Breast epithelium (tissue), 4 donors: Measurements from ENCODE around the gene KCTD1. TPM values are rescaled to one million over a fixed set of nuclear protein-coding genes. Genes with fewer than 3 reads are reported as not detected.

Experiments
- DNase-seq, 2 donors: peaks; one replicate each; pipeline ENCODE4 v3.0.0-alpha.2; 2019; ENCODE audit warnings: low spot score in 2 of 2
- H3K27ac ChIP-seq, 2 donors: fragments of 200-600 bp; sonication (generic) in 1 of 2; one replicate each; pipeline ENCODE4 v1.5.1; 2016 to 2019; ENCODE audit warnings: mild to moderate bottlenecking in 1 of 2
- H3K27me3 ChIP-seq, 2 donors: fragments of 200-600 bp; sonication (generic) in 1 of 2; one replicate each; pipeline versions ENCODE4 v1.5.1 to v1.6.0; 2017 to 2019; ENCODE audit warnings: control low read depth in 1 of 2, mild to moderate bottlenecking in 1 of 2
- H3K36me3 ChIP-seq: fragments of 200-600 bp; one replicate; pipeline ENCODE4 v1.5.1; 2019
- H3K4me1 ChIP-seq, 2 donors: fragments of 200-600 bp; sonication (generic); one replicate each; pipeline ENCODE4 v1.5.1; 2016 to 2019; ENCODE audit warnings: control low read depth in 1 of 2
- H3K4me3 ChIP-seq, 3 donors: fragments of 200-600 bp; sonication (generic); 1 replicate in 2 of 3; 2 replicates in 1 of 3; pipeline ENCODE4 v1.5.1; 2016 to 2019; ENCODE audit warnings: mild to moderate bottlenecking in 3 of 3, moderate library complexity in 2 of 3
- H3K9me3 ChIP-seq, 2 donors: fragments of 200-600 bp; sonication (generic) in 1 of 2; one replicate each; pipeline ENCODE4 v1.5.1; 2016 to 2019; ENCODE audit warnings: control low read depth in 1 of 2
- POLR2A ChIP-seq: fragments of 450-650 bp; IDR thresholded peaks from one replicate; pipeline ENCODE4 v1.6.1; 2016; ENCODE audit warnings: antibody characterized with exemption, mild to moderate bottlenecking, moderate library complexity
- POLR2AphosphoS5 ChIP-seq, 3 donors: sonication (generic); formaldehyde crosslinking; IDR thresholded peaks; one replicate each; pipeline ENCODE4 v1.6.1; 2017; ENCODE audit warnings: antibody characterized with exemption in 3 of 3
- intact Hi-C: fragments of 100-400 bp; cut with DNase I; formaldehyde crosslinking; loops from one replicate; pipeline ENCODE4 v1.15.1; 2023; ENCODE audit warnings: low total_unique reads
- total RNA-seq, 3 donors: library from RNA; depleted of rRNA; stranded (reverse); fragments of >200 nt; gene quantifications; one replicate each; pipeline ENCODE4 v1.1.0, GENCODE V29; 2016
- TF ChIP-seq, protein P1 (sequence below), 3 donors: fragments of 450-650 bp; IDR thresholded peaks; one replicate each; pipeline ENCODE4 v1.5.1; 2016 to 2017; ENCODE audit warnings: antibody characterized with exemption in 3 of 3, mild to moderate bottlenecking in 3 of 3, moderate library complexity in 3 of 3

KCTD1 gene
- total RNA-seq, 3 donors from 2014 or later, result 5.6 to 47.3 (median 41.6) TPM

DNA sequence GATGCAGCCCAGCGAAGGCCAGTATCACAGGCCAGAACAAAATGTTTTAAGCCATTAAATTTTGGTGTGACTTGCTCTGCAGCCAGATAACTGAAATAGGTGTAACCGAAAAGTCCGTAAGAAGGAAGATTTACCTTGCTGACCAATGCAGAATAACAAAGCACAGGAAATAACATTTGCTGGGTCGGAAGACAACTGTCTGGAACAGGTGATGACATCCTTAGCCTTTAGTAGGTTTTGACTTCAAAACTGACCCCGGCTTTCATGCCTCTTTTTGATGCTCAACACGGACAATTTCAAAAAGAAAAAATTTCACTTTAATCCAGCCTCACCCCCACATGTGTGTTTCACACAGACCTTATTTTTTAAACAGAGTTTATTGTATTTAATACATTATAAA is 93.7 kb downstream of the KCTD1 start:
- TF ChIP-seq POLR2AphosphoS5 (IDR thresholded peaks at IDR 0.05), result no peak
- TF ChIP-seq, protein P1, sequence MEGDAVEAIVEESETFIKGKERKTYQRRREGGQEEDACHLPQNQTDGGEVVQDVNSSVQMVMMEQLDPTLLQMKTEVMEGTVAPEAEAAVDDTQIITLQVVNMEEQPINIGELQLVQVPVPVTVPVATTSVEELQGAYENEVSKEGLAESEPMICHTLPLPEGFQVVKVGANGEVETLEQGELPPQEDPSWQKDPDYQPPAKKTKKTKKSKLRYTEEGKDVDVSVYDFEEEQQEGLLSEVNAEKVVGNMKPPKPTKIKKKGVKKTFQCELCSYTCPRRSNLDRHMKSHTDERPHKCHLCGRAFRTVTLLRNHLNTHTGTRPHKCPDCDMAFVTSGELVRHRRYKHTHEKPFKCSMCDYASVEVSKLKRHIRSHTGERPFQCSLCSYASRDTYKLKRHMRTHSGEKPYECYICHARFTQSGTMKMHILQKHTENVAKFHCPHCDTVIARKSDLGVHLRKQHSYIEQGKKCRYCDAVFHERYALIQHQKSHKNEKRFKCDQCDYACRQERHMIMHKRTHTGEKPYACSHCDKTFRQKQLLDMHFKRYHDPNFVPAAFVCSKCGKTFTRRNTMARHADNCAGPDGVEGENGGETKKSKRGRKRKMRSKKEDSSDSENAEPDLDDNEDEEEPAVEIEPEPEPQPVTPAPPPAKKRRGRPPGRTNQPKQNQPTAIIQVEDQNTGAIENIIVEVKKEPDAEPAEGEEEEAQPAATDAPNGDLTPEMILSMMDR (IDR thresholded peaks at IDR 0.05), result no peak
- no peak for DNase-seq
- Histone ChIP-seq H3K27ac (no peak overlapping the region), H3K4me1 (no peaks in the 10 kb centered on the region), H3K36me3 (no peaks in the 10 kb centered on the region), H3K27me3 (no peaks in the 10 kb centered on the region), H3K4me3 (no peak overlapping the region), H3K9me3 (no peaks in the 10 kb centered on the region)
- intact Hi-C loops, result no loop called here

DNA sequence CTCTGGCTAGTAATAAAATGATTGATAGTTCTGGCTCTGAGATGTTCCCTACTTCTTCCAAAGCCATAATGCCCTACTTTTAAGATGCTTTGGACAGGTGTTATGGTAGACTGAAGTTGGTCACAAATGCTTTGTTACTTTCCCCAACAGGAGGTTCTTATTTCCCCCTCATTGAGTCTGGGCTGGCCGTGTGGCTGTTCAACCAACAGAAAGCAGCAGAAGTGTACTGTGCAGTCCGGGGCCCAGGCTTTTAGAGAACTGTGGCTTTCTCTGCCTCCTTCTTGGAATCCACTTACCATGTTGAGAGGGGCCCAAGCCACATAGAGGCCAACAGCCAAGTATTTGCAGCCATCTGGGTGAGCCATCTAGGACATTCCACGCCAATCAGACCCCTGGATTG is 94.2 kb downstream of the KCTD1 start:
- Histone ChIP-seq H3K4me1 (no peaks in the 10 kb centered on the region), H3K4me3 (no peak overlapping the region), H3K36me3 (no peaks in the 10 kb centered on the region), H3K27me3 (no peaks in the 10 kb centered on the region), H3K9me3 (no peaks in the 10 kb centered on the region), H3K27ac (no peak overlapping the region)
- no peak for DNase-seq
- TF ChIP-seq POLR2A, result no peak
- TF ChIP-seq, protein P1 (IDR thresholded peaks at IDR 0.05), result no peak
- no peak for TF ChIP-seq POLR2AphosphoS5 (IDR thresholded peaks at IDR 0.05)
- intact Hi-C loops, result no loop called here

DNA sequence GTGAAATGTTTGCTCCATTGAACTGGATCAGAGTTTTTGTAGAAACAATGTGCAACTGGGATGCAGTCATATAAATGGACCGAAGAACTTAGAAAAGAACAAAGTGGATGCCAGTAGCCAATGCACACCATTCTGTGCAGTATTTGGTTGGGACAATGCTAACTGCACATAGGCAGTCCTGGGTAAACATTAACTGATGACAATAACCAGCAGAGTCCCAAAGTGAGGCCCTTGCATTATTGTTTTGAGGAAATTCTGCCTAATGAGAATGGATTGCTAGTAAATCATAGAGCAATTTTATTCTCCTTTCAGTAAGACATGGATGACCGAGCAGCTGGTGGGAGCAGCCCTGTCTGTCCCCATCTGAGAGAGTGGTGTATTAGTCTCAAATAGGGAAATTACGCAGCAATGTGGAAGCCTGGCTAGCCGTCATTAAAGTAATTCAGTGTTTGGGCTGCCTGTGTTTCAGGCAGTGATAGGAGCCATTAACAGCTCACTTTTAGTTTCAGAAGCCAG is 94.9 kb downstream of the KCTD1 start:
- TF ChIP-seq POLR2AphosphoS5 (IDR thresholded peaks at IDR 0.05) (no peak), POLR2A (no peak)
- TF ChIP-seq, protein P1 (IDR thresholded peaks at IDR 0.05), result no peak
- intact Hi-C loops, result no loop called here
- H3K9me3 ChIP-seq, result no peaks in the 10 kb centered on the region

DNA sequence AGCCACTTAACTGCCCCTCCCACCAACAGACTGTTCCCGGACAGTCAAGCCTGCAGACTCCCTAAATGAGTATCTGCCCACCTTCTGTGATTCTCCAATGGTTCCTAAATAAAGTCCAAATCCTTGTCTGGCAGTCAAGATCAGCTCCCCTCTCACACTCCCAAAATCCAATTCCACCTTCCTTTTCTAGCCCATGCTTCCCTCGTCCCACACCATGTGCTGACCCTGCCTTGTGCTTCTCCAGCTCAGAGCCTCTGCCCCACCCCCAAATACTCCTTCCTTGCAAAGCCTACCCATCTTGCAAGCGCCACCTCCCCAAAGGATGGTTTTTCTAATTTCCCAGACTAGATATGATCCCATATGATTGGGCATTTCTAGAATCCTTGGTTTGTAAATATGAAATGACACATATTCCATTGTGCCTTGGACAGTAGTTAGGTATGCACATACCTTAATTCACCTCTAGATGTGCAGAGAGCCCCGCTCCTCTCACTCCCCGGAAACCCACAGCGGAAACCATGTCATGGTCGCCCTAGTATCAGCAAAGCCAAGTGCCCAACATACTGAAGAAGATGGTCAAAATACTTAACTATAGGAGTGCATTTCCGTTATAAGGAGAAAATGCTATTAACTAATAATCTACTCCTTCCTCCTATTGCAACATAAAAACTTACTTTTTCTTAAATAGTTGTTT is 97.2 kb downstream of the KCTD1 start:
- no peak overlapping the region for H3K27ac ChIP-seq
- DNase-seq, result no peak
- TF ChIP-seq POLR2A (no peak), POLR2AphosphoS5 (IDR thresholded peaks at IDR 0.05) (no peak)
- TF ChIP-seq, protein P1 (IDR thresholded peaks at IDR 0.05), result no peak
- H3K4me1 ChIP-seq, result no peaks in the 10 kb centered on the region
- intact Hi-C loops, result no loop called here
- no peaks in the 10 kb centered on the region for H3K9me3 ChIP-seq
- no peaks in the 10 kb centered on the region for H3K27me3 ChIP-seq
- no peak overlapping the region for H3K4me3 ChIP-seq
- no peaks in the 10 kb centered on the region for H3K36me3 ChIP-seq

More for the DNA sequence above, 94.9 kb downstream of the KCTD1 start:
- no peak overlapping the region for H3K27ac ChIP-seq
- H3K4me3 ChIP-seq, result no peak overlapping the region
- no peak for DNase-seq
- H3K27me3 ChIP-seq, result no peaks in the 10 kb centered on the region
- H3K4me1 ChIP-seq, result no peaks in the 10 kb centered on the region
- H3K36me3 ChIP-seq, result no peaks in the 10 kb centered on the region

DNA sequence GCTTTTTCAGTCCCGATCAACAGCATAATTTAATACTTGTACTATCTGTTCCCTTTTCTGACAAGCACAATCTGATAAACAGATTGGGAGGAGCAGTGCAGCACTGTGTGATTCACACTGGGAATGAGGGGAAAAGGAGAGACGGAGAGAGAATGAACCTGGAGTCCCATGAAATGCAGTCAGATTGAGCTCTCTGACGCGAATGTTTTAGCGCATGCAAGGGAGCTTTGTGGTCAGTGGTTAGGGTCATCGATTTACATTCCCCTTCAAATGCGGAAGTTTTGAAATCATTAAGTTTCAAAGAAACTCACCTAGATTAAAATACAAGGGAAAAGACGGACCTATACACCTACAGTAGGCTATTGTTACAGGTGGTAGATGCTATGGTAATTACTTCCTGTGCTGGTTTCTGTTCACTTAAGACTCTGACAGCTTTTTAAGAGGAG is 99.6 kb downstream of the KCTD1 start:
- Histone ChIP-seq H3K27me3 (no peaks in the 10 kb centered on the region), H3K4me1 (no peaks in the 10 kb centered on the region)
- intact Hi-C loops, result no loop called here

More for the DNA sequence above, 99.6 kb downstream of the KCTD1 start:
- DNase-seq, result no peak
- no peaks in the 10 kb centered on the region for H3K36me3 ChIP-seq
- no peak overlapping the region for H3K27ac ChIP-seq
- no peak for TF ChIP-seq POLR2A
- TF ChIP-seq, protein P1 (IDR thresholded peaks at IDR 0.05), result no peak
- no peak for TF ChIP-seq POLR2AphosphoS5 (IDR thresholded peaks at IDR 0.05)
- H3K4me3 ChIP-seq, result no peak overlapping the region
- H3K9me3 ChIP-seq, result no peaks in the 10 kb centered on the region
